Measurements from ENCODE around the gene KLHL18. TPM values are rescaled to one million over a fixed set of nuclear protein-coding genes. Genes with fewer than 3 reads are reported as not detected.
A peak's percentile ranks its signal among the peaks of the same experiment; 100 is the strongest.

The KLHL18 gene
- total and polyA plus RNA-seq, 2 of the 4 experiments (the other 2 are of a cell fraction) = 29.1 to 76.2 TPM

GRCh38 chr3:47348411-47349154, 65.8 kb downstream of the KLHL18 start:
- intact Hi-C loops (cut with micrococcal nuclease) = no loop called here

More at GRCh38 chr3:47348411-47349154, 65.8 kb downstream of the KLHL18 start:
- no peak overlapping the region for H4K91ac ChIP-seq (ENCODE audit: insufficient read depth, low read depth, low read length)
- no peak overlapping the region for H4K5ac ChIP-seq (ENCODE audit: low read depth, low read length)
- ATAC-seq (ENCODE audit: low read depth) (no peak), DNase-seq (no peak)
- no peak overlapping the region for H3K27ac ChIP-seq (ENCODE audit: insufficient read depth, low read length)
- H2BK15ac ChIP-seq (ENCODE audit: low read depth, low read length) = no peak overlapping the region
- no peak overlapping the region for H3K9ac ChIP-seq (ENCODE audit: low read depth, low read length)
- no peak overlapping the region for H3K23ac ChIP-seq (ENCODE audit: low read depth, low read length)
- H4K20me1 ChIP-seq (ENCODE audit: insufficient read depth, low read length) = peaks cover 13% of the 10 kb centered on the region
- H2BK120ac ChIP-seq (ENCODE audit: low read depth, low read length) = no peak overlapping the region
- H3K9me1 ChIP-seq (ENCODE audit: insufficient read depth, low read length) = peaks cover 13% of the 10 kb centered on the region
- in situ Hi-C loops (cut with MboI; ENCODE audit: low sequenced_read_pairs) = no loop called here
- no peak overlapping the region for H2BK20ac ChIP-seq (ENCODE audit: low read depth, low read length)
- CTCF ChIA-PET = no interaction called here
- H3K36me3 ChIP-seq (ENCODE audit: control insufficient read depth, insufficient read depth, low read length) = peaks cover 16% of the 10 kb centered on the region; the same call in 1 of the 2 replicates
- H2AK5ac ChIP-seq (ENCODE audit: low read depth, low read length) = peak overlapping the region; percentile 32; the same call in 1 of the 2 replicates
- no peak overlapping the region for H2AFZ ChIP-seq (replicated peaks; ENCODE audit: low read length, poor library complexity)
- H3K27me3 ChIP-seq (ENCODE audit: control insufficient read depth, insufficient read depth, low read length) = no peaks in the 10 kb centered on the region
- peaks cover 0 to 7% of the 10 kb centered on the region in 2 experiments; a peak in 3 of 4 replicates for H3K79me1 ChIP-seq (ENCODE audit: low read depth in 1 of 2, low read length in 2 of 2)
- no peak overlapping the region for H2BK5ac ChIP-seq (ENCODE audit: low read depth, low read length, poor library complexity, severe bottlenecking)
- no peak for TF ChIP-seq MXI1 (IDR thresholded peaks at IDR 0.05; ENCODE audit: borderline replicate concordance, low read depth, low read length)
- no peak for TF ChIP-seq RCOR1 (IDR thresholded peaks at IDR 0.05; ENCODE audit: insufficient replicate concordance, low read length)
- no peak for TF ChIP-seq RAD21 (IDR thresholded peaks at IDR 0.05; ENCODE audit: low read length)
- no peak for TF ChIP-seq BHLHE40 (IDR thresholded peaks at IDR 0.05; ENCODE audit: low read depth, low read length)
- TF ChIP-seq CHD1 (IDR thresholded peaks at IDR 0.05; ENCODE audit: low read depth, low read length) = no peak
- no peak for TF ChIP-seq SMC3 (IDR thresholded peaks at IDR 0.05; ENCODE audit: low read depth, low read length)
- TF ChIP-seq POLR2A (IDR thresholded peaks at IDR 0.05; ENCODE audit: low read depth, low read length) = no peak
- no peak for TF ChIP-seq MAFK (IDR thresholded peaks at IDR 0.05; ENCODE audit: low read depth, low read length)
- TF ChIP-seq NFE2L2 (IDR thresholded peaks at IDR 0.05; ENCODE audit: low read depth, low read length) = no peak
- no peak for TF ChIP-seq RFX5 (IDR thresholded peaks at IDR 0.05; ENCODE audit: low read depth, low read length)
- TF ChIP-seq FOS (IDR thresholded peaks at IDR 0.05; ENCODE audit: low read depth, low read length) = no peak
- no peak for TF ChIP-seq ELK1 (IDR thresholded peaks at IDR 0.05; ENCODE audit: borderline replicate concordance, low read depth, low read length)
- TF ChIP-seq MAZ (IDR thresholded peaks at IDR 0.05; ENCODE audit: borderline replicate concordance, low read depth, low read length) = no peak
- TF ChIP-seq USF2 (IDR thresholded peaks at IDR 0.05; ENCODE audit: low read depth, low read length) = no peak
- no peak for TF ChIP-seq CTCF (conservative IDR thresholded peaks at IDR 0.05; ENCODE audit: low read depth, low read length)
- TF ChIP-seq CEBPB (IDR thresholded peaks at IDR 0.05; ENCODE audit: low read depth, low read length) = no peak
- no peak overlapping the region for H3K4ac ChIP-seq (ENCODE audit: low read depth, low read length)
- no peak overlapping the region for H3K4me3 ChIP-seq (ENCODE audit: insufficient read depth, low read depth, low read length)
- BruUV-seq (replicated peaks) = no TSS peak
- H3K9me3 ChIP-seq (ENCODE audit: control insufficient read depth, insufficient read depth, low read length) = no peaks in the 10 kb centered on the region
- H3K4me2 ChIP-seq (ENCODE audit: low read depth, low read length) = no peak overlapping the region
- H4K8ac ChIP-seq (ENCODE audit: low read depth in 2 of 2, low read length in 2 of 2) = no peak overlapping the region
- dilution Hi-C loops (cut with HindIII; ENCODE audit: low sequenced_read_pairs, unreplicated experiment) = no loop called here
- H2AK9ac ChIP-seq (replicated peaks; ENCODE audit: low read depth, low read length, poor library complexity) = no peak overlapping the region
- POLR2A ChIA-PET (ENCODE audit: unreplicated experiment) = no interaction called here
- H3K56ac ChIP-seq (ENCODE audit: extremely low read depth, insufficient read depth, low read length) = no peak overlapping the region
- peaks cover 13% of the 10 kb centered on the region for H3K4me1 ChIP-seq (ENCODE audit: control insufficient read depth, insufficient read depth, low read length)
- no peak overlapping the region; the same call in 1 of the 2 replicates for H3K18ac ChIP-seq (ENCODE audit: low read depth, low read length)
- 94% methylated on average over 2 of the region's 5 CpGs; no CpG with 5 or more reads in 1 of the 2 experiments for WGBS, 2 experiments (ENCODE audit: extremely low coverage in 2 of 2, insufficient read length in 1 of 2)
- H3K14ac ChIP-seq (replicated peaks; ENCODE audit: low read depth, low read length) = no peak overlapping the region

Measured in IMR-90 (cell line).